ENCODE results near the gene LONRF3.

The LONRF3 gene

GRCh38 chrX:118974908-118975671 lies 672 bp downstream of the LONRF3 start:
- ATAC-seq = peak; percentile 29
- TF ChIP-seq ZNF565 (CRISPR knock-in tag; conservative IDR thresholded peaks at IDR 0.05; ENCODE audit: low read depth) (no peak), TSHZ2 (CRISPR knock-in tag; IDR thresholded peaks at IDR 0.05) (no peak), ZC3H10 (CRISPR knock-in tag; IDR thresholded peaks at IDR 0.05) (no peak), BACH2 (CRISPR knock-in tag; IDR thresholded peaks at IDR 0.05; ENCODE audit: borderline replicate concordance) (no peak), RARB (CRISPR knock-in tag; IDR thresholded peaks at IDR 0.05) (no peak), SNAI2 (CRISPR knock-in tag; IDR thresholded peaks at IDR 0.05) (no peak), GLIS3 (CRISPR knock-in tag; IDR thresholded peaks at IDR 0.05) (no peak)

DNA sequence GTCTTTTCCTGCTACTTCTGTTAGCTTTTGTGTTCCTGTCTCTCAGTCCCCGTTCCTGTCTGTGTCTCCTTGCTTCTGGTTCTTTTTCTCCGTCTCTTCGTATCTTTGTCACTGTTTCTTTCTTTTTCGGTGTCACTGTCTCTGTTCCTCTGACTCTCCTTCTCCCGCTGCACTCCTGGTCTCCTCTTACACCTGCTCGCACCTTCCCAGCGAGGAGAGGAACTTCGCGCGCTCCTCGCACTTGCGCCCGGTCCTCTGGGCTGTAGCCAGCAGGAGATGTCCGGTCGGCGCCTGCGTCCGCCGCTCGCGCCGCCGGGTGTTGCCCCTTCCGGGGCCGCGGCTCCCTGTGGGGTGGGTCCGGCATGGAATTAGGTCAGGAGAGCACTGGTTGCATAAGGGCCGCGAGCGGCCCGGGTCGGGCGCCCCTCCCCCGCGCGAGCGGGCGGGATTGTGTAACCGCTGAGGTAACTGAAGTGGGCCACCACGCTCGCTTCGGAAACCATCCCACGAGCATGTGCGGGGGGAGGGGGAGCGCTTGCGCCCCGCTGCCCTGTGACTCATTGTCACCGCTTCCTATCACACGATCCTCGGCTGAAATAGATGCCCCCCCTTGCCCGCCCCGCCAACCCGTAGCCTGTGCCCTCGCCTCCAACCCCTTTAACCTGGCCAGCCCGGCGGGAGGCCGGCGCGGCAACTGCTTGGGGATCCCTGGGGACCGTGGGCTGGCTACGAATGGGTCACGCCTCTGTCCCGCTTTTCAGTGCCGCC lies 1.6 kb downstream of the LONRF3 start:
- peak; percentile 33; the same call in 2 of the 3 replicates for ATAC-seq
- TF ChIP-seq, protein P1, sequence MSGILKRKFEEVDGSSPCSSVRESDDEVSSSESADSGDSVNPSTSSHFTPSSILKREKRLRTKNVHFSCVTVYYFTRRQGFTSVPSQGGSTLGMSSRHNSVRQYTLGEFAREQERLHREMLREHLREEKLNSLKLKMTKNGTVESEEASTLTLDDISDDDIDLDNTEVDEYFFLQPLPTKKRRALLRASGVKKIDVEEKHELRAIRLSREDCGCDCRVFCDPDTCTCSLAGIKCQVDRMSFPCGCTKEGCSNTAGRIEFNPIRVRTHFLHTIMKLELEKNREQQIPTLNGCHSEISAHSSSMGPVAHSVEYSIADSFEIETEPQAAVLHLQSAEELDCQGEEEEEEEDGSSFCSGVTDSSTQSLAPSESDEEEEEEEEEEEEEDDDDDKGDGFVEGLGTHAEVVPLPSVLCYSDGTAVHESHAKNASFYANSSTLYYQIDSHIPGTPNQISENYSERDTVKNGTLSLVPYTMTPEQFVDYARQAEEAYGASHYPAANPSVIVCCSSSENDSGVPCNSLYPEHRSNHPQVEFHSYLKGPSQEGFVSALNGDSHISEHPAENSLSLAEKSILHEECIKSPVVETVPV (CRISPR knock-in tag; IDR thresholded peaks at IDR 0.05) = no peak
- TF ChIP-seq ISL1 (CRISPR knock-in tag; IDR thresholded peaks at IDR 0.05) (no peak), ZFP30 (CRISPR knock-in tag; IDR thresholded peaks at IDR 0.05) (no peak), ZNF8 (CRISPR knock-in tag; IDR thresholded peaks at IDR 0.05) (no peak), RARB (CRISPR knock-in tag; IDR thresholded peaks at IDR 0.05) (no peak), SNAI2 (CRISPR knock-in tag; IDR thresholded peaks at IDR 0.05) (no peak)

- ATAC-seq = peak; percentile 17; the same call in 2 of the 3 replicates
- TF ChIP-seq TSHZ2 (CRISPR knock-in tag; IDR thresholded peaks at IDR 0.05) = no peak
- no peak for TF ChIP-seq CSDC2 (CRISPR knock-in tag; IDR thresholded peaks at IDR 0.05)
- TF ChIP-seq ZFP3 (CRISPR knock-in tag; IDR thresholded peaks at IDR 0.05) = no peak
- TF ChIP-seq ZNF8 (CRISPR knock-in tag; IDR thresholded peaks at IDR 0.05) = no peak
- TF ChIP-seq ARNTL (CRISPR knock-in tag; IDR thresholded peaks at IDR 0.05; ENCODE audit: borderline replicate concordance, low read depth) = no peak
- TF ChIP-seq OSR1 (CRISPR knock-in tag; IDR thresholded peaks at IDR 0.05) = no peak
- no peak for TF ChIP-seq PPARA (CRISPR knock-in tag; IDR thresholded peaks at IDR 0.05; ENCODE audit: borderline replicate concordance)
- TF ChIP-seq TCF4 (CRISPR knock-in tag; IDR thresholded peaks at IDR 0.05; ENCODE audit: borderline replicate concordance) = no peak
- TF ChIP-seq RARB (CRISPR knock-in tag; IDR thresholded peaks at IDR 0.05) = no peak
- no peak for TF ChIP-seq ESRRG (CRISPR knock-in tag; IDR thresholded peaks at IDR 0.05)
- TF ChIP-seq POU6F1 (CRISPR knock-in tag; IDR thresholded peaks at IDR 0.05; ENCODE audit: borderline replicate concordance, low read depth) = no peak
- TF ChIP-seq, protein P1 (CRISPR knock-in tag; IDR thresholded peaks at IDR 0.05) = no peak
- TF ChIP-seq, protein P2, sequence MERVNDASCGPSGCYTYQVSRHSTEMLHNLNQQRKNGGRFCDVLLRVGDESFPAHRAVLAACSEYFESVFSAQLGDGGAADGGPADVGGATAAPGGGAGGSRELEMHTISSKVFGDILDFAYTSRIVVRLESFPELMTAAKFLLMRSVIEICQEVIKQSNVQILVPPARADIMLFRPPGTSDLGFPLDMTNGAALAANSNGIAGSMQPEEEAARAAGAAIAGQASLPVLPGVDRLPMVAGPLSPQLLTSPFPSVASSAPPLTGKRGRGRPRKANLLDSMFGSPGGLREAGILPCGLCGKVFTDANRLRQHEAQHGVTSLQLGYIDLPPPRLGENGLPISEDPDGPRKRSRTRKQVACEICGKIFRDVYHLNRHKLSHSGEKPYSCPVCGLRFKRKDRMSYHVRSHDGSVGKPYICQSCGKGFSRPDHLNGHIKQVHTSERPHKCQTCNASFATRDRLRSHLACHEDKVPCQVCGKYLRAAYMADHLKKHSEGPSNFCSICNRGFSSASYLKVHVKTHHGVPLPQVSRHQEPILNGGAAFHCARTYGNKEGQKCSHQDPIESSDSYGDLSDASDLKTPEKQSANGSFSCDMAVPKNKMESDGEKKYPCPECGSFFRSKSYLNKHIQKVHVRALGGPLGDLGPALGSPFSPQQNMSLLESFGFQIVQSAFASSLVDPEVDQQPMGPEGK (CRISPR knock-in tag; IDR thresholded peaks at IDR 0.05; ENCODE audit: borderline replicate concordance) = no peak
- no peak for TF ChIP-seq TOX (CRISPR knock-in tag; IDR thresholded peaks at IDR 0.05; ENCODE audit: borderline replicate concordance)
- no peak for TF ChIP-seq ISL1 (CRISPR knock-in tag; IDR thresholded peaks at IDR 0.05)
- no peak for TF ChIP-seq BACH2 (CRISPR knock-in tag; IDR thresholded peaks at IDR 0.05; ENCODE audit: borderline replicate concordance)
- no peak for TF ChIP-seq SNAI2 (CRISPR knock-in tag; IDR thresholded peaks at IDR 0.05)
- TF ChIP-seq ZNF70 (CRISPR knock-in tag; IDR thresholded peaks at IDR 0.05) = no peak
- TF ChIP-seq ZNF565 (CRISPR knock-in tag; conservative IDR thresholded peaks at IDR 0.05; ENCODE audit: low read depth) = no peak
These were observed 2.4 kb downstream of the LONRF3 start for GRCh38 chrX:118976599-118977340.
